Measurements from ENCODE around the gene LDLRAD4.

- TF ChIP-seq, protein P1, sequence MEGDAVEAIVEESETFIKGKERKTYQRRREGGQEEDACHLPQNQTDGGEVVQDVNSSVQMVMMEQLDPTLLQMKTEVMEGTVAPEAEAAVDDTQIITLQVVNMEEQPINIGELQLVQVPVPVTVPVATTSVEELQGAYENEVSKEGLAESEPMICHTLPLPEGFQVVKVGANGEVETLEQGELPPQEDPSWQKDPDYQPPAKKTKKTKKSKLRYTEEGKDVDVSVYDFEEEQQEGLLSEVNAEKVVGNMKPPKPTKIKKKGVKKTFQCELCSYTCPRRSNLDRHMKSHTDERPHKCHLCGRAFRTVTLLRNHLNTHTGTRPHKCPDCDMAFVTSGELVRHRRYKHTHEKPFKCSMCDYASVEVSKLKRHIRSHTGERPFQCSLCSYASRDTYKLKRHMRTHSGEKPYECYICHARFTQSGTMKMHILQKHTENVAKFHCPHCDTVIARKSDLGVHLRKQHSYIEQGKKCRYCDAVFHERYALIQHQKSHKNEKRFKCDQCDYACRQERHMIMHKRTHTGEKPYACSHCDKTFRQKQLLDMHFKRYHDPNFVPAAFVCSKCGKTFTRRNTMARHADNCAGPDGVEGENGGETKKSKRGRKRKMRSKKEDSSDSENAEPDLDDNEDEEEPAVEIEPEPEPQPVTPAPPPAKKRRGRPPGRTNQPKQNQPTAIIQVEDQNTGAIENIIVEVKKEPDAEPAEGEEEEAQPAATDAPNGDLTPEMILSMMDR (conservative IDR thresholded peaks at IDR 0.05; ENCODE audit: low read depth, low read length), result no peak
- TF ChIP-seq EZH2 (IDR thresholded peaks at IDR 0.05; ENCODE audit: borderline replicate concordance, low read depth, low read length, poor library complexity, severe bottlenecking), result no peak
These were observed 253.5 kb downstream of the LDLRAD4 start for GRCh38 chr18:13471971-13472628.

Data from A673 (cell line).